GM19452 (cell line): Measurements from ENCODE around the gene ODAD3.
"Not testable (repeated sequence)": the region's sequence is repeated elsewhere in the genome, so short reads cannot be mapped to it uniquely, and the experiment has no call there.

ENCODE experiments used
- ATAC-seq: cut with Tn5 transposase; IDR thresholded peaks from one replicate; pipeline ENCODE4 v1.9.1; 2021; ENCODE audit not compliant: unreplicated experiment

The ODAD3 gene

GRCh38 chr19:11461453-11461852, 26.5 kb upstream of the ODAD3 start:
- ATAC-seq, result no peak

- ATAC-seq, result no peak
These were observed 25.3 kb upstream of the ODAD3 start for GRCh38 chr19:11460207-11460606.

- not testable (repeated sequence) for ATAC-seq
These were observed 24.0 kb upstream of the ODAD3 start for GRCh38 chr19:11458912-11459311.

- ATAC-seq, result no peak
These were observed 23.4 kb upstream of the ODAD3 start for GRCh38 chr19:11458236-11458900.

- no peak for ATAC-seq
These were observed 22.9 kb upstream of the ODAD3 start for GRCh38 chr19:11457831-11458230.

- ATAC-seq, result no peak
These were observed 22.2 kb upstream of the ODAD3 start for GRCh38 chr19:11457115-11457514.

- no peak for ATAC-seq
These were observed 21.7 kb upstream of the ODAD3 start for GRCh38 chr19:11456659-11457058.

GRCh38 chr19:11455233-11455554, 20.3 kb upstream of the ODAD3 start:
- not testable (repeated sequence) for ATAC-seq

- no peak for ATAC-seq
These were observed 18.8 kb upstream of the ODAD3 start for GRCh38 chr19:11453468-11454341.

GRCh38 chr19:11452620-11453310, 17.8 kb upstream of the ODAD3 start:
- no peak for ATAC-seq

- ATAC-seq, result no peak
These were observed 17.1 kb upstream of the ODAD3 start for GRCh38 chr19:11451871-11452619.

GRCh38 chr19:11451327-11451870, 16.5 kb upstream of the ODAD3 start:
- no peak for ATAC-seq

GRCh38 chr19:11450570-11451326, 15.8 kb upstream of the ODAD3 start:
- no peak for ATAC-seq

GRCh38 chr19:11448923-11449554, 14.1 kb upstream of the ODAD3 start:
- no peak for ATAC-seq

GRCh38 chr19:11448410-11448809, 13.5 kb upstream of the ODAD3 start:
- no peak for ATAC-seq

GRCh38 chr19:11447347-11448262, 12.7 kb upstream of the ODAD3 start:
- no peak for ATAC-seq

- ATAC-seq, result no peak
These were observed 11.9 kb upstream of the ODAD3 start for GRCh38 chr19:11446652-11447301.

GRCh38 chr19:11446271-11446651, 11.3 kb upstream of the ODAD3 start:
- no peak for ATAC-seq
